ENCODE results near the gene SLC22A12.

Gene SLC22A12

DNA sequence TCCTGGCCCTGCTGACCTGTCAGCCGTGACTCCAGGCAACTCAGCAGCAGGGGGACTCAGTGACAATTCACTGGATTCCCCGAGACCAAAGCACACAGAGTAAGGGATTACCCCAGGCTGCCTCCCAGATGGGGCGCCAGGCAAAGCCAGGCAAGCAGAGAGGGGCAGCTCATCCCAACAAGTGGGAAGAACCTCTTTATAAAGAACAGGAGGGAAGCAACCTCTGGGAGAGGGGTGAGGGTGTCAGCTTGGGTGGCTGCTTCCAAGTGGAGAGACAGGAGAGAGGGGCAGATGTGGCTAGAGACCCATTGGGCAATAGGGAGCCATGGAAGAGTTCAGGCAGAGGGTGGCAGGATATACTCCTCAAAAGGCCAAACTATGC lies 1.2 kb downstream of the SLC22A12 start:
- Histone ChIP-seq H3K4me1 (ENCODE audit: low read length) (no peaks in the 10 kb centered on the region), H3K27ac (ENCODE audit: low read length) (no peak overlapping the region), H3F3A (ENCODE audit: insufficient read depth, low read length) (no peaks in the 10 kb centered on the region), H3K4me2 (ENCODE audit: low read depth, low read length) (no peak overlapping the region), H3K9me3 (replicated peaks; ENCODE audit: insufficient read depth, low read length) (no peaks in the 10 kb centered on the region), H3K9ac (ENCODE audit: low read length) (no peak overlapping the region), H3K9me2 (replicated peaks; ENCODE audit: insufficient read depth, low read length) (no peaks in the 10 kb centered on the region), H3K27me3 (replicated peaks; ENCODE audit: insufficient read depth, low read length) (peaks cover 75% of the 10 kb centered on the region), H3K79me2 (ENCODE audit: low read length) (no peaks in the 10 kb centered on the region), H2AFZ (ENCODE audit: low read length) (no peak overlapping the region), H3K36me3 (replicated peaks; ENCODE audit: insufficient read depth, low read length) (no peaks in the 10 kb centered on the region), H3K4me3 (ENCODE audit: low read length) (no peak overlapping the region), H4K20me1 (ENCODE audit: insufficient read depth, low read length) (no peaks in the 10 kb centered on the region)
- DNase-seq: no peak
- no peak for TF ChIP-seq EZH2phosphoT487 (IDR thresholded peaks at IDR 0.05; ENCODE audit: low read length)
- TF ChIP-seq, protein P1, sequence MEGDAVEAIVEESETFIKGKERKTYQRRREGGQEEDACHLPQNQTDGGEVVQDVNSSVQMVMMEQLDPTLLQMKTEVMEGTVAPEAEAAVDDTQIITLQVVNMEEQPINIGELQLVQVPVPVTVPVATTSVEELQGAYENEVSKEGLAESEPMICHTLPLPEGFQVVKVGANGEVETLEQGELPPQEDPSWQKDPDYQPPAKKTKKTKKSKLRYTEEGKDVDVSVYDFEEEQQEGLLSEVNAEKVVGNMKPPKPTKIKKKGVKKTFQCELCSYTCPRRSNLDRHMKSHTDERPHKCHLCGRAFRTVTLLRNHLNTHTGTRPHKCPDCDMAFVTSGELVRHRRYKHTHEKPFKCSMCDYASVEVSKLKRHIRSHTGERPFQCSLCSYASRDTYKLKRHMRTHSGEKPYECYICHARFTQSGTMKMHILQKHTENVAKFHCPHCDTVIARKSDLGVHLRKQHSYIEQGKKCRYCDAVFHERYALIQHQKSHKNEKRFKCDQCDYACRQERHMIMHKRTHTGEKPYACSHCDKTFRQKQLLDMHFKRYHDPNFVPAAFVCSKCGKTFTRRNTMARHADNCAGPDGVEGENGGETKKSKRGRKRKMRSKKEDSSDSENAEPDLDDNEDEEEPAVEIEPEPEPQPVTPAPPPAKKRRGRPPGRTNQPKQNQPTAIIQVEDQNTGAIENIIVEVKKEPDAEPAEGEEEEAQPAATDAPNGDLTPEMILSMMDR (IDR thresholded peaks at IDR 0.05; ENCODE audit: low read length): no peak
- TF ChIP-seq EZH2 (optimal IDR thresholded peaks at IDR 0.05; ENCODE audit: low read depth, low read length): no peak

DNA sequence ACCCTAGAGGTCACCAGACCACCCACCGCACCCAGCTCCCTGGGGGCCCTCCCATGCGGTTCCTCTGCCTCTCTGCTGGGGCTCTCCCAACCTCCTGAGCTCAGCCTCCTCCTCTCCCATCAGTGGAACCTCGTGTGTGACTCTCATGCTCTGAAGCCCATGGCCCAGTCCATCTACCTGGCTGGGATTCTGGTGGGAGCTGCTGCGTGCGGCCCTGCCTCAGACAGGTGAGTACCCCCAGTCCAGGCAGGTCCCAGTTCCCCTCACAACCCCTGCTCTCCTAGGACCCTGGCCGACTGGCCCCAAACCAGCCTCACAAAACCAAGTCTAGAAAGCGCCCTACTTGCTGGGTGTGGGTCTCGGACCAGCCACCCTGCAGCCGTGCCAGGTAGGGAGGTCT lies 1.6 kb downstream of the SLC22A12 start:
- H3K36me3 ChIP-seq (replicated peaks; ENCODE audit: insufficient read depth, low read length): no peaks in the 10 kb centered on the region
- H3K9ac ChIP-seq (ENCODE audit: low read length): no peak overlapping the region
- TF ChIP-seq, protein P1 (IDR thresholded peaks at IDR 0.05; ENCODE audit: low read length): no peak
- no peak for TF ChIP-seq EZH2phosphoT487 (IDR thresholded peaks at IDR 0.05; ENCODE audit: low read length)
- no peak for TF ChIP-seq EZH2 (optimal IDR thresholded peaks at IDR 0.05; ENCODE audit: low read depth, low read length)
- DNase-seq: no peak
- no peaks in the 10 kb centered on the region for H3K4me1 ChIP-seq (ENCODE audit: low read length)
- peaks cover 75% of the 10 kb centered on the region for H3K27me3 ChIP-seq (replicated peaks; ENCODE audit: insufficient read depth, low read length)
- no peaks in the 10 kb centered on the region for H3K9me3 ChIP-seq (replicated peaks; ENCODE audit: insufficient read depth, low read length)
- H2AFZ ChIP-seq (ENCODE audit: low read length): no peak overlapping the region
- H3K9me2 ChIP-seq (replicated peaks; ENCODE audit: insufficient read depth, low read length): no peaks in the 10 kb centered on the region
- no peak overlapping the region for H3K4me2 ChIP-seq (ENCODE audit: low read depth, low read length)
- no peak overlapping the region for H3K4me3 ChIP-seq (ENCODE audit: low read length)
- no peak overlapping the region for H3K27ac ChIP-seq (ENCODE audit: low read length)
- H4K20me1 ChIP-seq (ENCODE audit: insufficient read depth, low read length): no peaks in the 10 kb centered on the region
- H3K79me2 ChIP-seq (ENCODE audit: low read length): no peaks in the 10 kb centered on the region
- H3F3A ChIP-seq (ENCODE audit: insufficient read depth, low read length): no peaks in the 10 kb centered on the region

DNA sequence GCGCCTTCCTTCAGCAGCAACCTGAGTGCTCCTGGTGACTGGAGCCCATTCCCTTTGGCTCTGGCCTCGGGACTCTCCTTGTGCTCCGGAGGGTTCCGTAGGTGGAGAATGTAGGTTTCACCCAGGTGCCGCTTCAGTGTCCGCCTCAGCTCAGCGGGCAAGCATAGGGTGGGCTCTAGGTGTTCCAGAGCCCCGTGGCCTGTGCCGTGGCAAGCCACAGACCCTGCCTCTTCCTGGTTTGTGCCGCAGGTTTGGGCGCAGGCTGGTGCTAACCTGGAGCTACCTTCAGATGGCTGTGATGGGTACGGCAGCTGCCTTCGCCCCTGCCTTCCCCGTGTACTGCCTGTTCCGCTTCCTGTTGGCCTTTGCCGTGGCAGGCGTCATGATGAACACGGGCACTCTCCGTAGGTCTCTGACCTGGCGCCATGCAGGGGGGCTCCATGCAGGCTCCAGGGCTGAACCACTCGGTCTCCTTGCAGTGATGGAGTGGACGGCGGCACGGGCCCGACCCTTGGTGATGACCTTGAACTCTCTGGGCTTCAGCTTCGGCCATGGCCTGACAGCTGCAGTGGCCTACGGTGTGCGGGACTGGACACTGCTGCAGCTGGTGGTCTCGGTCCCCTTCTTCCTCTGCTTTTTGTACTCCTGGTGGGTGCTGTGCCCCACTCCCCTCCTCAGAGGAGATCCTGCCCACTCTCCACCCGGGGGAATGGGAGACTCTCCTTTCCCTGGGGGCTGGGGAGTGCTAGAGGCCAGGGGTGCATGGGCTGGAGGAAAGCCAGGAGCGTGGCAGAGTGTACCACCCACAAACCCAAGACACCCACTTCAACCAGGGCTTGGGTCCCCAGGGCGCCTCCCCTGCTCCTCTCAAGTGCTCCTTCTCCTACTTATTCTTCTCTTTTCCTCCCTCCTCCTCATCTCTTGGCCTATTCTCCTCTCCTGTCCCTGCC lies 2.4 kb downstream of the SLC22A12 start:
- no peaks in the 10 kb centered on the region for H4K20me1 ChIP-seq (ENCODE audit: insufficient read depth, low read length)
- no peaks in the 10 kb centered on the region for H3K9me3 ChIP-seq (replicated peaks; ENCODE audit: insufficient read depth, low read length)
- H3K36me3 ChIP-seq (replicated peaks; ENCODE audit: insufficient read depth, low read length): no peaks in the 10 kb centered on the region
- H3K27me3 ChIP-seq (replicated peaks; ENCODE audit: insufficient read depth, low read length): peaks cover 75% of the 10 kb centered on the region
- H3K4me3 ChIP-seq (ENCODE audit: low read length): no peak overlapping the region
- H3K9me2 ChIP-seq (replicated peaks; ENCODE audit: insufficient read depth, low read length): no peaks in the 10 kb centered on the region
- H3K4me2 ChIP-seq (ENCODE audit: low read depth, low read length): no peak overlapping the region
- DNase-seq: no peak
- H3K79me2 ChIP-seq (ENCODE audit: low read length): no peaks in the 10 kb centered on the region
- no peak overlapping the region for H2AFZ ChIP-seq (ENCODE audit: low read length)
- H3K4me1 ChIP-seq (ENCODE audit: low read length): no peaks in the 10 kb centered on the region
- H3F3A ChIP-seq (ENCODE audit: insufficient read depth, low read length): no peaks in the 10 kb centered on the region
- TF ChIP-seq EZH2phosphoT487 (IDR thresholded peaks at IDR 0.05; ENCODE audit: low read length) (no peak), EZH2 (optimal IDR thresholded peaks at IDR 0.05; ENCODE audit: low read depth, low read length) (no peak)
- TF ChIP-seq, protein P1 (IDR thresholded peaks at IDR 0.05; ENCODE audit: low read length): no peak
- no peak overlapping the region for H3K9ac ChIP-seq (ENCODE audit: low read length)
- no peak overlapping the region for H3K27ac ChIP-seq (ENCODE audit: low read length)

Measured in MM.1S (cell line).